Measurements from ENCODE around the gene PLCXD3. TPM values are rescaled to one million over a fixed set of nuclear protein-coding genes. Genes with fewer than 3 reads are reported as not detected.

The PLCXD3 gene
- total RNA-seq, 1 experiment from 2014 or later = 0.10 TPM

DNA sequence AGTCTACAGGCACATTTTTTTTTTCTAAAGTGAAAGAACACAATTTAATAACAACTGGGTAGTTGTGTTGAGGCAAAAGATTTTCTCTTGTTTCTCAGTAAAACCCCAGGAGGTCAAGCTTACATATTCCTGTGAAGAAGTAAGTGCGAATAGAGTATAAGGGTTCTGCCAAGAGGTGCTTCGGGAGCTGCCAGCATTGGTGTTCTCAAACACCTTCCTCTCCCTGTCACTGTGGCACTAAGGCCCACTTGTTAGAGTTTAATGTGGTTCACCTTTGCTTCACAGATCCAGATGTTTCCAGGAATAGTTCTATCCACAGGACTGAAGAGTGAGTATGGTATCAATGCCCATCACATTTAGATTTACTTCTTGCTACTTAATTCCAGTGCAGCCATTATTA lies 205.3 kb downstream of the PLCXD3 start:
- Histone ChIP-seq H3K9me3 (ENCODE audit: control insufficient read depth, insufficient read depth, low read depth, low read length) (no peaks in the 10 kb centered on the region), H3K4me1 (ENCODE audit: control insufficient read depth, insufficient read depth, low read length) (no peaks in the 10 kb centered on the region), H3K4me3 (ENCODE audit: low read depth in 2 of 2, low read length in 2 of 2) (no peak overlapping the region), H3K27me3 (ENCODE audit: control insufficient read depth, insufficient read depth, low read length) (no peaks in the 10 kb centered on the region), H3K36me3 (ENCODE audit: control insufficient read depth, insufficient read depth, low read length) (no peaks in the 10 kb centered on the region), H3K27ac (ENCODE audit: low read length) (no peak overlapping the region)
- TF ChIP-seq, protein P1, sequence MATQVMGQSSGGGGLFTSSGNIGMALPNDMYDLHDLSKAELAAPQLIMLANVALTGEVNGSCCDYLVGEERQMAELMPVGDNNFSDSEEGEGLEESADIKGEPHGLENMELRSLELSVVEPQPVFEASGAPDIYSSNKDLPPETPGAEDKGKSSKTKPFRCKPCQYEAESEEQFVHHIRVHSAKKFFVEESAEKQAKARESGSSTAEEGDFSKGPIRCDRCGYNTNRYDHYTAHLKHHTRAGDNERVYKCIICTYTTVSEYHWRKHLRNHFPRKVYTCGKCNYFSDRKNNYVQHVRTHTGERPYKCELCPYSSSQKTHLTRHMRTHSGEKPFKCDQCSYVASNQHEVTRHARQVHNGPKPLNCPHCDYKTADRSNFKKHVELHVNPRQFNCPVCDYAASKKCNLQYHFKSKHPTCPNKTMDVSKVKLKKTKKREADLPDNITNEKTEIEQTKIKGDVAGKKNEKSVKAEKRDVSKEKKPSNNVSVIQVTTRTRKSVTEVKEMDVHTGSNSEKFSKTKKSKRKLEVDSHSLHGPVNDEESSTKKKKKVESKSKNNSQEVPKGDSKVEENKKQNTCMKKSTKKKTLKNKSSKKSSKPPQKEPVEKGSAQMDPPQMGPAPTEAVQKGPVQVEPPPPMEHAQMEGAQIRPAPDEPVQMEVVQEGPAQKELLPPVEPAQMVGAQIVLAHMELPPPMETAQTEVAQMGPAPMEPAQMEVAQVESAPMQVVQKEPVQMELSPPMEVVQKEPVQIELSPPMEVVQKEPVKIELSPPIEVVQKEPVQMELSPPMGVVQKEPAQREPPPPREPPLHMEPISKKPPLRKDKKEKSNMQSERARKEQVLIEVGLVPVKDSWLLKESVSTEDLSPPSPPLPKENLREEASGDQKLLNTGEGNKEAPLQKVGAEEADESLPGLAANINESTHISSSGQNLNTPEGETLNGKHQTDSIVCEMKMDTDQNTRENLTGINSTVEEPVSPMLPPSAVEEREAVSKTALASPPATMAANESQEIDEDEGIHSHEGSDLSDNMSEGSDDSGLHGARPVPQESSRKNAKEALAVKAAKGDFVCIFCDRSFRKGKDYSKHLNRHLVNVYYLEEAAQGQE (IDR thresholded peaks at IDR 0.05; ENCODE audit: insufficient read depth in 1 of 2, low read depth in 2 of 2, low read length in 1 of 2) = no peak
- TF ChIP-seq TCF7L2 (IDR thresholded peaks at IDR 0.05; ENCODE audit: low read depth, low read length) (no peak), SIN3A (IDR thresholded peaks at IDR 0.05; ENCODE audit: borderline replicate concordance, insufficient read depth, low read depth, low read length) (no peak)
- DNase-seq (ENCODE audit: low read depth, low spot score) (no peak), ATAC-seq (no peak)
- ChIA-PET POLR2A (interaction anchor here (0.5 kb wide), 1 partner anchor 289 kb away, joined by 10 read pairs; no protein-coding TSS in a partner anchor), CTCF (no interaction called here)
- BruUV-seq (replicated peaks) = no TSS peak
- intact Hi-C loops (cut with micrococcal nuclease; ENCODE audit: unreplicated experiment) (no loop called here), in situ Hi-C loops (cut with HindIII; ENCODE audit: low pct_unique_long_range_greater_than_20kb, low sequenced_read_pairs) (no loop called here)

DNA sequence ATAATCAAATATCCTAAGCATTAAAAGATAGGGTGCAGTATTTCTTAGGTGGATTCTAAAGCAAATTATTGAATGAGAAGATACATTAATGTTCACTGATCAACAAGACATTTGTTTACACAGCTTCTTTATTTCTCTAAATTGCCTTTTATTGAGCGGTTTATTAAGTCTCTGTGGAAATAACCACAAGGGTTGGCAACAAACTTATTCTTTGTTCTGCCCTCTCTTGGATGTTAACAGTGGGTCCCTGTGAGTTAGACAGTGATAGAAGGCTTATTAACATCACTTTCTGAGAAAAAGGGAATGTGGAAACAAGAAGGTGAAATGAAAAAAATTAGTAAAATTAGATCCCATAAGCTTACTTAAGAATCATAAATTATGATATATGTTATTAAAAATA lies 214.3 kb downstream of the PLCXD3 start:
- DNase-seq (ENCODE audit: low read depth, low spot score) = no peak
- no peak for ATAC-seq
- BruUV-seq (replicated peaks) = no TSS peak
- CTCF ChIA-PET = interaction anchor here (0.6 kb wide), 1 partner anchor 25 kb away, joined by 4 read pairs; no protein-coding TSS in a partner anchor
- Histone ChIP-seq H3K27me3 (ENCODE audit: control insufficient read depth, insufficient read depth, low read length) (no peaks in the 10 kb centered on the region), H3K27ac (ENCODE audit: low read length) (no peak overlapping the region), H3K4me3 (ENCODE audit: low read depth in 2 of 2, low read length in 2 of 2) (no peak overlapping the region), H3K4me1 (ENCODE audit: control insufficient read depth, insufficient read depth, low read length) (no peaks in the 10 kb centered on the region; the same call in 1 of the 2 replicates), H3K9me3 (ENCODE audit: control insufficient read depth, insufficient read depth, low read depth, low read length) (0 out of 2 replicates have a peak, but pooled peaks cover 3% of the 10 kb centered on the region), H3K36me3 (ENCODE audit: control insufficient read depth, insufficient read depth, low read length) (no peaks in the 10 kb centered on the region)
- TF ChIP-seq, protein P2, sequence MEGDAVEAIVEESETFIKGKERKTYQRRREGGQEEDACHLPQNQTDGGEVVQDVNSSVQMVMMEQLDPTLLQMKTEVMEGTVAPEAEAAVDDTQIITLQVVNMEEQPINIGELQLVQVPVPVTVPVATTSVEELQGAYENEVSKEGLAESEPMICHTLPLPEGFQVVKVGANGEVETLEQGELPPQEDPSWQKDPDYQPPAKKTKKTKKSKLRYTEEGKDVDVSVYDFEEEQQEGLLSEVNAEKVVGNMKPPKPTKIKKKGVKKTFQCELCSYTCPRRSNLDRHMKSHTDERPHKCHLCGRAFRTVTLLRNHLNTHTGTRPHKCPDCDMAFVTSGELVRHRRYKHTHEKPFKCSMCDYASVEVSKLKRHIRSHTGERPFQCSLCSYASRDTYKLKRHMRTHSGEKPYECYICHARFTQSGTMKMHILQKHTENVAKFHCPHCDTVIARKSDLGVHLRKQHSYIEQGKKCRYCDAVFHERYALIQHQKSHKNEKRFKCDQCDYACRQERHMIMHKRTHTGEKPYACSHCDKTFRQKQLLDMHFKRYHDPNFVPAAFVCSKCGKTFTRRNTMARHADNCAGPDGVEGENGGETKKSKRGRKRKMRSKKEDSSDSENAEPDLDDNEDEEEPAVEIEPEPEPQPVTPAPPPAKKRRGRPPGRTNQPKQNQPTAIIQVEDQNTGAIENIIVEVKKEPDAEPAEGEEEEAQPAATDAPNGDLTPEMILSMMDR (IDR thresholded peaks at IDR 0.05) = no peak
- no peak for TF ChIP-seq SIN3A (IDR thresholded peaks at IDR 0.05; ENCODE audit: borderline replicate concordance, insufficient read depth, low read depth, low read length)
- POLR2A ChIA-PET = no interaction called here
- in situ Hi-C loops (cut with HindIII; ENCODE audit: low pct_unique_long_range_greater_than_20kb, low sequenced_read_pairs) (no loop called here), intact Hi-C loops (cut with micrococcal nuclease; ENCODE audit: unreplicated experiment) (no loop called here)

DNA sequence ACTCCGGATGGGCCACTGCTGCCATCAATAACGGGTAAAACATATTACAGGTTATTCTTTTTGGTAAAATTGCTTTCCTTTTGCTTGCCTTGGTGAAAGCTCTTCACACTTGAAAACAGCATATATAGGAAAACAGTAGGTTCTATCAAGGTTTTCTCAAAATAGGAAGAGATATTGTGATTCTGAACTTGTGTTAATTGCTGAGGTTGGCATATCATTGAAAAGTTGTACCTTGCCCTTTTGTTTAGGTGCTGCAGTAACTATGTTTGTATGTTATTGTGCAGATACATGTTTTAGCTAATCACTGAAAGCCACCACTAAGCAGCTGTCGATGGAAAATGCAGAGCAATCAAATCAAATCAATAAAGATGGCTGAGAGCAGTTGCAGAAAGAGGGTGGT lies 219.1 kb downstream of the PLCXD3 start:
- Histone ChIP-seq H3K27me3 (ENCODE audit: control insufficient read depth, insufficient read depth, low read length) (no peaks in the 10 kb centered on the region), H3K4me3 (ENCODE audit: low read depth in 2 of 2, low read length in 2 of 2) (no peak overlapping the region), H3K36me3 (ENCODE audit: control insufficient read depth, insufficient read depth, low read length) (no peaks in the 10 kb centered on the region), H3K4me1 (ENCODE audit: control insufficient read depth, insufficient read depth, low read length) (no peaks in the 10 kb centered on the region; the same call in 1 of the 2 replicates), H3K27ac (ENCODE audit: low read length) (no peak overlapping the region), H3K9me3 (ENCODE audit: control insufficient read depth, insufficient read depth, low read depth, low read length) (0 out of 2 replicates have a peak, but pooled peaks cover 3% of the 10 kb centered on the region)
- in situ Hi-C loops (cut with HindIII; ENCODE audit: low pct_unique_long_range_greater_than_20kb, low sequenced_read_pairs) (no loop called here), intact Hi-C loops (cut with micrococcal nuclease; ENCODE audit: unreplicated experiment) (no loop called here)
- CTCF ChIA-PET = no interaction called here
- BruUV-seq (replicated peaks) = no TSS peak
- ATAC-seq (no peak), DNase-seq (ENCODE audit: low read depth, low spot score) (no peak)
- TF ChIP-seq TCF7L2 (IDR thresholded peaks at IDR 0.05; ENCODE audit: low read depth, low read length) (no peak), POLR2AphosphoS5 (IDR thresholded peaks at IDR 0.05; ENCODE audit: low read depth, low read length) (no peak), SIN3A (IDR thresholded peaks at IDR 0.05; ENCODE audit: borderline replicate concordance, insufficient read depth, low read depth, low read length) (no peak)
- TF ChIP-seq, protein P1 (IDR thresholded peaks at IDR 0.05; ENCODE audit: insufficient read depth in 1 of 2, low read depth in 2 of 2, low read length in 1 of 2) = no peak
- TF ChIP-seq, protein P2 (IDR thresholded peaks at IDR 0.05) = no peak
- POLR2A ChIA-PET = no interaction called here

Measured in Panc1 (cell line).